VCaP (cell line): Measurements from ENCODE around the gene MAB21L2.
A peak's percentile ranks its signal among the peaks of the same experiment; 100 is the strongest.

Experiments
- H3K27ac ChIP-seq: fragments of 450-650 bp; 2 replicates; pipeline ENCODE4 v1.5.1; 2017
- CTCF ChIP-seq: fragments of 450-650 bp; conservative IDR thresholded peaks from 2 replicates; pipeline ENCODE4 v1.5.1; 2017; ENCODE audit warnings: mild to moderate bottlenecking, moderate library complexity

Gene MAB21L2

GRCh38 chr4:150584111-150584915 lies 2.4 kb downstream of the MAB21L2 start:
- no peak for TF ChIP-seq CTCF
- no peak overlapping the region for H3K27ac ChIP-seq

- no peak for TF ChIP-seq CTCF
- H3K27ac ChIP-seq: no peak overlapping the region
Measured at GRCh38 chr4:150585611-150586010, 3.7 kb downstream of the MAB21L2 start.

- no peak for TF ChIP-seq CTCF
Measured at GRCh38 chr4:150586162-150586810, 4.3 kb downstream of the MAB21L2 start.

GRCh38 chr4:150588316-150588715 lies 6.4 kb downstream of the MAB21L2 start:
- peak overlapping the region; percentile 58 for H3K27ac ChIP-seq
- no peak for TF ChIP-seq CTCF

More at GRCh38 chr4:150586162-150586810, 4.3 kb downstream of the MAB21L2 start:
- no peak overlapping the region for H3K27ac ChIP-seq

GRCh38 chr4:150589157-150589556 lies 7.2 kb downstream of the MAB21L2 start:
- peak overlapping the region; percentile 58 for H3K27ac ChIP-seq
- no peak for TF ChIP-seq CTCF

- TF ChIP-seq CTCF: no peak
- peak overlapping the region; percentile 58 for H3K27ac ChIP-seq
Measured at GRCh38 chr4:150590631-150591030, 8.7 kb downstream of the MAB21L2 start.

- no peak overlapping the region for H3K27ac ChIP-seq
- no peak for TF ChIP-seq CTCF
Measured at GRCh38 chr4:150591406-150591805, 9.5 kb downstream of the MAB21L2 start.
